ENCODE results near the gene PFDN1. TPM values are rescaled to one million over a fixed set of nuclear protein-coding genes. Genes with fewer than 3 reads are reported as not detected.

Gene PFDN1
- total RNA-seq, 1 donor from 2014 or later = 68.1 TPM

DNA sequence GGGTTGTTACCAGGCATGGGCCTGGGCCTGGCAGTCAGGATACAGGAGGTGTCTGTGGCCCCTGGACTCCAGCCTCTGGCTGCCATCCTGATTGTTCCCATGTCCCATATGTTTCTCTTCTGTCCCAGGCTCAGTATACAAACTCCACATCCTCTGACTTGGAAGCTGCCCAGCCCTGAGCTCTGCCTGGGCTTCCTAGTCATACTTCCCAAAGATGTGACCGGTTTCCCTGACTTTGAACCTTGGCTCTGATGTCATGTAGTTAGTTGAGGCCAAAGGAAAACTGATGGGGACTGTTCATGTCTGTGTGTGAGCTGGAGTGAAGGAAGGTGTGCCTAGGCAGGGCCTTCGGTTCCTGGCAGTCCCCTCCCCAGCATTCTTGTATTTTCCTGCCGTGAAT is 77.5 kb downstream of the PFDN1 start:
- ATAC-seq (no peak), DNase-seq (no peak)
- intact Hi-C loops (cut with micrococcal nuclease) = no loop called here

DNA sequence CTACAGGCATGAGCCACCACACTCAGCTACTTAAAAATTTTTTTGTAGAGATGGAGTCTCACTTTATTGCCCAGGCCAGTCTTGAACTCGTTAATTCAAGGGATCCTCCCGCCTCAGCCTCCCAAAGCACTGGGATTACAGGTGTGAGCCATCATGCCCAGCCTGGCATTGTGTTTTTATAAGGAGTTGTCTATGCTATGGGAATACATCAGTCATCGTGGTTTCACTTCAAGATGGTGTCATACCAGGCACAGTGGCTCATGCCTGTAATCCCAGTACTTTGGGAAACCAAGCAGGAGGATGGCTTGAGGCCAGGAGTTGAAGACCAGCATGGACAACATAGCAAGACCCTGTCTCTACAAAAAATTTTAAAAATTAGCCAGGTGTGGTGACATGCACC is 78.2 kb downstream of the PFDN1 start:
- DNase-seq (no peak), ATAC-seq (no peak)
- intact Hi-C loops (cut with micrococcal nuclease) = no loop called here

DNA sequence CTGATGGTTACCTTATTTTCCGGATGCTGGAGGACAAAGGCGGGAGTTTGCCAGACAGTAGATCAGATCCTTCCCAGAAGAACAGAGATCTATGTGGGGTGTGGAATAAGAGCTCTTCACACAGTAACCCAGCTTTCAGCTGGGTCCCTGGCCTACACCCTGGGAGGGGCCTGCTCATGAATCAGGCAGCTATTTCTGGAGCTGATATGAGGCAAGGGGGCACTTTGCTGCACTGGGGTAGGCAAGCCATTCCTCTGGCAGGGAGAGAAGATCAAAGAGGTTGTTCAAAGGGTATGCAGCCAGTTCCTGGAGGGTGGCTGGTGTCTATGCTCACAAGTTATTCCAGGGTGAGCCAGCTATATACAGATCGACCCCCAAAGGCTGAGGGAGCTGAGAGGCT is 79.3 kb downstream of the PFDN1 start:
- DNase-seq (peak; percentile 54), ATAC-seq (peak; percentile 81)
- intact Hi-C loops (cut with micrococcal nuclease) = no loop called here

DNA sequence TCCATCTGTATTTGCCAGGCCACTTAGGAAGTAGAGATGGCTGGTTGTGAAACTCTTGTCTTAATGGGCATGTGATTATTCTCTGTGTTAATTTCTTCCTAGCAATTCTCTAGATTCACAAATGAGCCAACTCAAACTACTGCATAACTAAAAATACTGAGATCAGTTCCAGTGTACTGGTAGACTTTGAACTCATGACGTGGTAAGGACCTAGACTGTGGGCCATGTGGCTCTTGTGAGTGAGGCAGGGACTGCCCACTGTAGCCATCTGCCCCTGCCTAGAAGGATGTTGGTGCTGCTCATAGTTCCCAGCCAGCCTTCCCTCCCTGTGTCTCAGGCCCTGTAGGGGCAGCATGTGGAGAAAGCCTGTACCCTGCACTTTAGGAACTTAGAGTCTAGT is 80.5 kb downstream of the PFDN1 start:
- peak; percentile 10 for ATAC-seq
- intact Hi-C loops (cut with micrococcal nuclease) = no loop called here
- DNase-seq = no peak

DNA sequence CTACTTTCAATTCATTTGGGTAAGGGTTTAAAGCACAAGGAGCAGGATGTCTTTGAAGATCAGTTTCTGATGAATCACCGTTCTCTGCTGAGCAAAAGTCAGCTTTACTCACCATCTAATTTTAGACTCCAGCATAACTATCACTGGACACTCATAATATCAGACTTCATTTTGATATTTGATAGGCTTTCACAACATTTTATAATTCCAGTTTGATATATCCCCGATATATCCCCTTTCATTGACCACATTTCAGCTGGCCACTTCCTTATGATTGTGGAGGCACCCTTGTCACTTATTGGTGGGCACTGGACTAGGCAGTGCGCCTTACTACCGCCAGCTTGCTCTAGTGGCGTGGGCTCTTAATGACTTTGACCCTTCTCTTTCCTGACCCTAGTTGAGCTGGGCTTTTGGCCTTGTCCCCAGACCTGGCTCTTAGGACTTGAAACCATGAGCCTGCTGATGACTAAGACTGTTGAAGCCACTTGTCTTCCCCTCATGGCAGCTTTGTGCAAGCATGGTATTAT is 81.1 kb downstream of the PFDN1 start:
- DNase-seq (no peak), ATAC-seq (peak; percentile 30)
- intact Hi-C loops (cut with micrococcal nuclease) = no loop called here

DNA sequence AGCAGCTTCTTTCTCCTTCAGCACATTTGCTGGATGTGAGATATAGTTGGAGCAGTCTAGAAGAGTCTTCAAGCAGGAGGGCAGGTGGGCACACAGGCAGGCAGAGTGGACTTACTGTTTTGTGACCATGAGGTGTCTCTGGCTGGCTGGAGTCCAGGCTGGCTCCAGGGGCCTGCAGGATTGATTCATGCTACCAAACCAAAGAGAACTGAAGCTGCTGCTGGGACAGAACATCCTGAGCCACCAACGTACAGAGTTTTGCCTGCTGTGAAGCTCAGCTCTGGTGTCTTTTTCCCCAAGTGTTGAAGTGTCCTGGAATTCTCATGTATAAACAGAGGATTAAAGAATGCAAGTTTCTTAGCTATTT is 82.2 kb downstream of the PFDN1 start:
- DNase-seq (peak; percentile 59), ATAC-seq (peak; percentile 4)
- intact Hi-C loops (cut with micrococcal nuclease) = no loop called here

DNA sequence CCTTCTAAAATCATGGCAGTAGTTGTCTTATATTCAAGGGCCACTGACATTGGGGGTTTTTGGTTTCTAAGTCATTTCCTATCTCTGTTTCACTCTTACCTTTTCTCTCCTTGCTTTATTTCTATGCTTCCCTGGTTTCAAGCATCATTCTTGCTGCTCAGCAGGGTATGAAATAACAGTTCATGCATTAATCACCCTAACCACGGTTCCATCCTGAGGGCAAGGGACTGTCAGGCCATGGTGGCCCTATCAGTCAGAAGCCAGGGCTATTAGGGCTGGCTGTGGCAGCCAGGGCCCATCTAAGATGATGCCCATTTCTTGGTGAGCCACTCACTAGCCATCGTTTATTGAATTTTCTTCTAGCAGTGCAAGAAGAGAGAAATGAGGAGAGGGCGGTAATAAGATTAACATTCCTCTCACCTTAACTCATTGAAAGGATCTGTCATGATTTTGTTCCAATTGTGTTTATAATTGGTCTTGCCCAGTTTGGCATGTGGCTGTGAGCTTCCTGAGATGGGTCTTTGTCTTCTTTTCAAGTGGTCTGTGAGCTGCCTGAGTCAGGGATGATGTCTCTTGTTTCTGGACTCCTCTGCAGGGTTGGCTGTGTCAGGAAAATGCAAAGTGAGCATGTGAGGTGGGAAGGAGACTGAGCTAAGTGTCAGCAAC is 82.7 kb downstream of the PFDN1 start:
- no peak for ATAC-seq
- intact Hi-C loops (cut with micrococcal nuclease) = no loop called here

DNA sequence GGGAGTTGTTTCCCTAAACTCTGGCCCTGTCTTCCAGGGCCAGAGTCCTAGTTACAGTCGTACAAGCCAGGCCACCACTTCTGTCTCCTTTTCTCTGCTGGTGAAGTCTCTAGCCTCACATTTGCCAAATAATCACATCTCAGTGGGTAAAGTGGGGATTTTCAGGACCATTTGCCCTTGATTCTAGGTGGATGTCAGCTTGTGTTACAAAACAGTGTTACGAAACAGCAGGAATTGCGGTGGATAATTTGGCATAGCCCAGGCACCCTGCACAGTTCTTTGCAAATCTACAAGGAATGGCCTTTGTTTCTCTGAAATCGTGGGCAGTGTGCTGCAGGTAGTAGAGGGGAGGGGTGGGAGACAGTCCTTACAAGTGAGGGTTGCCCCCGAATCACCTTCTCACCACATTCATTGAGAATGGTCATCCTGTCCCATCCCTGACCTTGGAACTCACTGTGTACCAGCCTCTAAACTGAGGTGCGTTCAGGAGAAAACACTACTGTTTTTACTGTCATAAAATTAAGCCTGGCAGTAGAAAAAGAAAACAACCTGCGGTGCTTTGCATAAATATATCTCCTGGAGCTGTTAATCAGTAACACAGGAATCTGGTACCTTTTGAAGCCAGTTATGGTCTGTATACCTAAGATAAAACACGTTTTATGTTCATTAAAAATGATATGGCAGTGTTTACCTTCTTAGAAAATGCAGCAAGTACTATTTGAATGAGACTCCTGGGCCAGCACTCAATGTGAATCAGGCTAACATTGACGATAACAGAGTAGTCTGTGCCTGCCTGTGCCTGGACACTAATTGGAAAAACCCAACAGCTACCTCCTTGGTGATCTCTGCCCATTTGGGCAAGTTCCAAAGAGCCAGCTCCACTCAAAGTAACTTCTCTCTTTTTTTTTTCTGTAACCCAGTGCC is 83.6 kb downstream of the PFDN1 start:
- ATAC-seq (peak; percentile 28), DNase-seq (no peak)
- intact Hi-C loops (cut with micrococcal nuclease) = no loop called here

More for the DNA sequence above, 82.7 kb downstream of the PFDN1 start:
- DNase-seq = no peak

DNA sequence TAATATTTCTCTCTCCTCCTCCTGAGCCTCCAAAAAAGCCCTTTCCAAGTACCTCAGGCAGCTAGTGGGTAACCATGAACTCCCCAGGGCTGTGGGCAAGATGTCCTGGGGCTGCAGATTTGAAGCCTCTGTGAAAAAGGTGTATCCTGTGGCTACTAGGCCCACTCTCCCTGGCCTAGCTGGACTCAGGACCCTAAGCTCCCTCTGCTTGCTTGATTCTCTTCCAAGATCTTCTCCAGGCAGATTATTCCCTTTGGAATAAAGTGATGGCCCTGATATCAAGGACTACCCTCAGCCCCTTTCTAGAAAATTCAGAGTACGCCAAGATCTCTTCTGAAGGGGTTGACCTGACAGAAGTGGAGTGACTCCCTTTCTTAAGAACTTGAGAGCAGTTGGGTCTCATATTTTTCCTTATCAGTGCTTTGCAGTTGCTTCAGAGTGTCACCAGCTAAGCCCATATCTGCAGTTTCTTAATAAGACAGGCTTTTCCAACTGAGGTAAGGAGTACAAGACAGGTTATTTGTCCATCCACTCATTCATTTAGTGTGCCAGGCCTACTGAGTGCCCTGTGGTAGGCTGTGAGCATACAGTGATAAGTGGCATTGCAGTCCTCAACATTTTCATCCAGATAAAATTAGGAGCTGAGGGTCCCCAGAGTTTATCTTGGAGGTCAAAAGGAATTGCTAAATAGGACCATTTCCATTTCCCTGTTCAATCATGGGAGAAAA is 85.4 kb downstream of the PFDN1 start:
- DNase-seq (no peak), ATAC-seq (no peak)
- intact Hi-C loops (cut with micrococcal nuclease) = no loop called here

DNA sequence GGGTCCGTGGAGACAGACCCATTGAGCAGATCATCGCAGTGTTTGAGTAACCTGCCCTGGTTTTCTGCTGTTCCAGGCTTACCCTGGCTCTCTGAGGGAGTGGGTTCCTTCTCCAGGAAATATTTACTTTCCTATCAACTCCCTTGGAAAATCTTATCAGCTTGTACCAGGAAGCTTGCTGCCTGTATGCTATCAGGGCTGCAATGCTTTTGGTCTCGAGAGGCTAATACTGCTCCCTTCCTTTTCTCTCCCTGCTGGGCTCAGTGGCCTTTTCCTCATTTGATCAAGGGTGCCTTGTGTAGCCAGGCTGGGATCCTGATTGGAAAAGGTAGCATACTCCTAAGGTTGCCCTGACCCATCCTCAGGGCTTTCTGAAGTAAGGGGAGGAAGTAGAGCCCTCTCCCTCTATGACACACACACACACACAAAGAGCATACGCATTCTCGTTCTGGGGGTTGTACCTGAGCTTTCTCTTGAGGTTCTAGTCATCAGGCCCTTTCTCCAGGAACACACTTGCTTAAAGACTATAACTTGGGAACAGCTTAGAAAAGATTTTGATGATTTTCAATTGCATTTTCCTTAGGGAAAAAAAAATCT is 86.3 kb downstream of the PFDN1 start:
- intact Hi-C loops (cut with micrococcal nuclease) = no loop called here
- ATAC-seq = peak; percentile 5
- DNase-seq = no peak

DNA sequence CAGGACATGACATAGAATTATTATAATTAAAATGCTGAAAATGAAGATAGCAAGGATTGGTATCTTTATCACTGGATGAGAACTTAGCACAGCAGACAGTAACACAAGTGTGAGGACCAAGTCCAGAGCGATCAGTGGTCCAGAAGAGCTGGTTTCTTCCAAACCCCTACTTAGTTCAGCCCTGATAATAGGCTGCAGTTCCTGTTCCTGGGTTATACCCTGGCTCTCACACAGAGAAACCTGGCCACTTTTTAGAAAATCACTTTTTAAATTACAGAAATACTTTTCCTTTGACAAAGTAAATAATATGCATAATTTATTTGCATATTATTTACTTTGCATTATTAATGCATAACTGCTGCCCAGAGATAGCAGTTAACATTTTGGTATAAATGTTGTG is 87.6 kb downstream of the PFDN1 start:
- intact Hi-C loops (cut with micrococcal nuclease) = no loop called here
- no peak for ATAC-seq
- no peak for DNase-seq

DNA sequence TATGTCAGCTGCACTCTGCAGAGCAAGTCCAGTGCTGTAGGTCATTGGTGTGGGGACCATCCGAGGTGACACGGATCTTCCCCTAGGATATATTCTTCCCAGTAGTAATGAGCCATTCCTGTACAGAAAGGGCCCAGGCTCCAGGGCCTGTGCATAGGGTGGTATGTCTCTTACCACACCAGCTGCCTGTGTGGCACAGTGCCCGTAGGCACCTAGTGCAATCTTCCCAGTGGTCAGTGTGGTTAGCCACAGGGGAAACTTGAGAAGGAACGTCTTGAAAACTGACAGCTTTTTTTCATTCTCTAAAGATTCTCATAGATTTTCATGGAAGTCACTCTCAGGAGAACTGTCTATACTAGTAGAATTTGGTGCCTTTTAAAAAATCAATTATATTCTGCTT is 88.1 kb downstream of the PFDN1 start:
- intact Hi-C loops (cut with micrococcal nuclease) = no loop called here
- no peak for ATAC-seq
- DNase-seq = peak; percentile 39

DNA sequence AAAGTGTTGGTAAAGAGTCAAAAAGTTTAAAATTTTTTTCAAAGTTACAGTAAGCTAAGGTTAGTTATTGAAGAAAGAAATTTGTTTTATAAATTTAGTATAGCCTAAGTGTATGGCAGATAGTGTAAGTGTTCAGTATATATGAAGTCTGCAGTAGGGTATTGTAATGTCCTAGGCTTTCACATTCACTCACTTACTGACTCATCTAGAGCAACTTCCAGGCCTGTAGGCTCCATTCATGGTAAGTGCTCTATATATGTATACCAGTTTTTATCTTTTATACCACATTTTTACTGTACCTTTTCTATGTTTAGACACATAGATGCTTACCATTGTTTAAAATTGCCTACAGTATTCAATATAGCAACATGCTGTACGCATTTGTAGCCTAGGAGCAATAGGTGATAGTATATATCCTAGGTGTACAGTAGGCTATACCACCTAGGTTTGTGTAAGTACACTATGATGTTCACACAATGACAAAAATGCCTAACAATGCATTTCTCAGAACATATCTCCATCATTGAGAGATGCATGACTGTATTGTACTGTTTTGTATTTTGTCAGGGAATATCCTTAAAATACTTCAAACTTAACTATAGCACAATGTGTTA is 89.4 kb downstream of the PFDN1 start:
- no peak for DNase-seq
- ATAC-seq = no peak
- intact Hi-C loops (cut with micrococcal nuclease) = no loop called here

DNA sequence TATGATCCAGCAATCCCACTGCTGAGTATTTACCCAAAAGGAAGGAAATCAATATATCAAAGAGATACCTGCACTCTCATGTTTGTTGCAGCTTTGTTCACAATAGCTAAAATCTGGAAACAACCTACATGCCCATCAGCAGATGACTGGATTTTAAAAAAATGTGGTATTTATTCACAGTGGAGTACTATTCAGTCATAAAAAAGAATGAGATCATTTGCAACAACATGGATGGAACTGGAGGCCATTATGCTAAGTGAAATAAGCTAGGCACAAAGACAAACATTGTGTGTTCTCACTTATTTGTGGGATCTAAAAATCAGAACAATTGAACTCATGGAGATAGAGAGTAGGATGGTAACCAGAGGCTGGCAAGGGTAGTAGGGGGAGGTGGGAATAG is 94.8 kb downstream of the PFDN1 start:
- intact Hi-C loops (cut with micrococcal nuclease) = no loop called here
- no peak for ATAC-seq
- no peak for DNase-seq

DNA sequence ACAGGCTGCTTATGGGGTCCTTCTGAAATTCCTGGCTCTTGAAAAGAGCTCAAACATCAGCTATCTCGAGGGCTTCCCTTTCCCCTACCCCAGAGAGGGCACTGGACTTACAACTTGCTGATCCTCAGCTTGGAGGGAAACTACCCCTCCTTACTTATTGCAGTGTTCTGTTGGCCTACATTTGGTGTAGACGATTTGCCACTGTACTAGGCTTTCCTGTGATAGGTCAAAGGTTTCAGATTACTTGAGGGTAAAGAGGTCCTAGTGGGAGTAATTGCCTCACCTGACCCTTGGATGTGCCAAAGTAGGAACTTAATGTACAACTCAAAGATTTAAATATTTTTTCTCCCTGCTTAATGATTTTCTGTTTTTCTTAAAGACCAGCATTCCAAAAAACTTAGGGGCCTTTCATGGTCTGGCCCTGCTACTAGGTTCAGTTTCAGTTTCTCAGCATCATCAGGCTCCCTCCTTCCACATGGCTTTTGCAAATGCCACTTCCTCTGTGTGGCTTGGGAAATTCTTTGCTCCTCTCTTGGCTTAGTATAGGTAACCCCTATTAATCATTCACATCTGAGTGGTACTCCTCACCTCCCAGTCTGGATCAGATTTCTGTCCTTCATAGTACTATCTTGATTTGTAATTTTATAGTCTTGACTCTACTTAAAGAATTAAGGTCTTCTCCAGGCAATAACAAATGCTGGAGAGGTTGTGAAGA is 95.5 kb downstream of the PFDN1 start:
- intact Hi-C loops (cut with micrococcal nuclease) = no loop called here
- DNase-seq (no peak), ATAC-seq (no peak)

DNA sequence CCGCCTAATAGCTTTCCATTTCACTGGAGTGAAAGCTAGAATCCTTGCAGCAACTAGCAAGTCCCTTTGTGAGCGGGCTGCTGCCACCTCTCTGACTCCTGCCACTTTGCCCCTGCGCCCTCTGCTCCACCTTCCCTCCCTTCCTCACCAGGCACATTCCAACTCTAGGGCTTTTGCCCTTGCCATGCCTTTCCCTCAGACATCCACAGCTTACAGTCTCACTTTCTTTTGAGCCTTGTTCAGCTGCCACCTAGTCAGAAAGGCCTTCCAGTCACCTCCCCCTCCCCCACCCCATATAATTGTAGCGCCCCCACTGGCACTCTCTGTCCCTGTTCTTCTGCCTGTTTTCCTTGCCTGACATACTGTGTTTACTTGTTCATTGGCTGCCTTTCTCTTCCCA is 96.9 kb downstream of the PFDN1 start:
- intact Hi-C loops (cut with micrococcal nuclease) = no loop called here
- ATAC-seq (peak; percentile 82), DNase-seq (peak; percentile 52)

DNA sequence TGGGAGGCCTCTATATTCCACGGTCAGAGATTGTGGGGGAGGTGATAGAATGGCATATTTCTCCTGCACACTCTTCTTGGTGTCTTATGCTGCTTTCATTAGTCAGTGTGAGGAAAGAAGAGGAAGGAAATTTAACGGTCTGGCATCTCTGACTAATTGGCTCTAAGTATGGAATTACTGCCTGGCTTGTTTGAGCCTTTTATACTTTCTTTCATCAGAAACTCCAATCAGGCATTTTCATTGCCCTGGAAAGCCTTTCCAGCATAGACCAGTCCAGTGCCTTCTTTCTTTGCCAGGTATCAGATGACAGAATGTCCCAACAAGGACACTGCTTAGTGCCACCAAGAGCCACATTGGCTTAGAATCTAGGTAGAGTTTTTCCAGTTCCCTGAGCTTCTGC is 97.7 kb downstream of the PFDN1 start:
- no peak for DNase-seq
- ATAC-seq = peak; percentile 78
- intact Hi-C loops (cut with micrococcal nuclease) = no loop called here

DNA sequence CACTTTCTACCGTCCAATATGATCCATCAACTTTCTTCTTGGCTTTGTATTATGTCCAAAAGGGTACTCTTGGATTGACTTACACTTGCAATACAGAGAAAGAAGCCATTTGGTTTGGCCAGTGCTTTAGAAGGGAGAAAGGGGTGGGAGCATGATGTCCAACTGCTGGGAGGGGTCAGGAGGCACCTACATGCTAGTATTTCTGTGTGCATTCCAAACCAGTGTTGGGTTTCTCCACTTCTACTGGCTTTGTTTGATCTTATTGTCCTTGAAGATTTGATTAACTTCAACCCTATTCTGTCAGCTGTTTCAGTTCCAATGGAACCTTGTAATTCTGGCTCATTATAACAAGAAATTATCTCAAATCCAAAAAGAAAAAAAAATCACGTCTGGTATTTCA is 100.3 kb downstream of the PFDN1 start:
- ATAC-seq (no peak), DNase-seq (no peak)
- intact Hi-C loops (cut with micrococcal nuclease) = no loop called here

DNA sequence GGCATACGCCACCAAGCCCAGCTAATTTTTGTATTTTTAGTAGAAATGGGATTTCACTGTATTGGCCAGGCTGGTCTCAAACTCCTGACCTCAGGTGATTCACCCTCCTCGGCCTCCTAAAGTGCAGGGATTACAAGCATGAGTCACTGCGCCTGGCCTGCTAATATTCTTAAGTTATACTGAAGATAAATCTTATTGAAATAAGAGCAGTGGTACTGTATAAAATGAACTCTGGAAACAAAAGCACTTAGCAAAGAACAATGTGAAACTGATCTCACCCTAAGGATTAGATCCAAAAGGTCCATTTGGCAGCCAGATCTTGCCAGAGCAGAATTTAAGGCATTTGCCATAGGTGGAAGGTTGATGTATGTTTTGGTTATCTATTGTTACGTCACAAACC is 100.8 kb downstream of the PFDN1 start:
- intact Hi-C loops (cut with micrococcal nuclease) = no loop called here
- ATAC-seq (no peak), DNase-seq (no peak)

Data from left ventricle myocardium superior (tissue), 1 donor.